Measurements from ENCODE around the gene CELA1.

CELA1 gene

DNA sequence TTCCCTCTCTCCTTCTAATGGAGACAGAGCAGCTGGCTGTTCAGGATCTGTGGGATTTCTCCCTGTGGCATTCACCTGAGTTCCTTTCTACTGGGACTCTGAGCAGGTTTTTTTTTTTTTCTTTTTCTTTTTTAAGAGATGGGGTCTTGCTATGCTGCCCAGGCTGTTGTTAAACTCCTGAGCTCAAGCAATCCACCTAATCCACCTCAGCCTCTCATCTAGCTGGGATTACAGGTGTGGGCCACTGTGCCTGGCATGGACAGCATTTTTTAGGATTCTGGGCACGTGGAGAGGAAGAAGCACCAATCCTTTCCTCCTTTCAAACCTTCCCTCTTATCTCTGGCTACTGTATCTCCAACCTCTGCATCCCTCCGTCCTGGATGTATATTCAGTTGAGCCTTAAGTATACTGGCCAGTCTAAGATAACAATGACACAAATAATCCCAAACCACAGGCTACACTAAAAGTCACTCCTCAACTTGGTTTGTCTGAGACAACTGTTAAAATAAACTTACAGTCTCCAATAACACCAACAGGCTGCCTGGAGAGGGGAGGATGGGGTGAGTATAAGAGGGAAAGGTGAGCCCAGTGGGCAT, 16.4 kb upstream of the CELA1 start:
- no peak overlapping the region for H3K4me3 ChIP-seq (ENCODE audit: insufficient read depth, low read depth, low read length)

DNA sequence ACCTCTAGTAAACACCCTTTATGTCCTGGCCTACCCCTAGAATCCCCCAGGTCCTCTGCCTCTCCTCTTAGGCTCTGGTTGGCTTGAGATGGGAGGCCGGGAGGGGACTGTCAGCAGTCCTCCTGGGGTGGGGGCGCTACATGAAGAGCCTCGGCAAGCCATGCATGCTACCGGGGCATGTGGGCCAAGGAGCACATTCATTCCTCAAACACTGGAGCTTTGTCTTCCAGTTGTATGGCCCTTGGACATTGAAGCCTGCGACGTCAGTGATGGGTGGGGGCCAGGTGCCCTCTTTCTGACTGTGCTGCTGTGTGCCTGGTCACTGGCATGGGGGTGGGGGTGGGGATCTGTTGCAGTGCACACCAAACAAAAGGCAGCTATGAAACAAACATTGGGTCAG, 15.8 kb upstream of the CELA1 start:
- Histone ChIP-seq H3K4me1 (ENCODE audit: control insufficient read depth, insufficient read depth, low read length) (no peaks in the 10 kb centered on the region), H3K36me3 (ENCODE audit: control insufficient read depth, insufficient read depth, low read length) (no peaks in the 10 kb centered on the region), H3K27me3 (ENCODE audit: control insufficient read depth, insufficient read depth, low read length, poor library complexity, severe bottlenecking) (no peaks in the 10 kb centered on the region), H3K4me3 (ENCODE audit: insufficient read depth, low read depth, low read length) (no peak overlapping the region), H3K9me3 (ENCODE audit: control insufficient read depth, low read length) (no peaks in the 10 kb centered on the region), H3K27ac (ENCODE audit: insufficient read depth, low read depth, low read length, poor library complexity, severe bottlenecking) (no peak overlapping the region)
- 87 to 95% methylated on average over 6 of the region's 6 CpGs for WGBS, 2 experiments

More for the DNA sequence above, 16.4 kb upstream of the CELA1 start:
- Histone ChIP-seq H3K36me3 (ENCODE audit: control insufficient read depth, insufficient read depth, low read length) (no peaks in the 10 kb centered on the region), H3K27ac (ENCODE audit: insufficient read depth, low read depth, low read length, poor library complexity, severe bottlenecking) (no peak overlapping the region), H3K9me3 (ENCODE audit: control insufficient read depth, low read length) (no peaks in the 10 kb centered on the region), H3K4me1 (ENCODE audit: control insufficient read depth, insufficient read depth, low read length) (no peaks in the 10 kb centered on the region), H3K27me3 (ENCODE audit: control insufficient read depth, insufficient read depth, low read length, poor library complexity, severe bottlenecking) (no peaks in the 10 kb centered on the region)
- 83 to 88% methylated on average over 2 of the region's 2 CpGs for WGBS, 2 experiments

DNA sequence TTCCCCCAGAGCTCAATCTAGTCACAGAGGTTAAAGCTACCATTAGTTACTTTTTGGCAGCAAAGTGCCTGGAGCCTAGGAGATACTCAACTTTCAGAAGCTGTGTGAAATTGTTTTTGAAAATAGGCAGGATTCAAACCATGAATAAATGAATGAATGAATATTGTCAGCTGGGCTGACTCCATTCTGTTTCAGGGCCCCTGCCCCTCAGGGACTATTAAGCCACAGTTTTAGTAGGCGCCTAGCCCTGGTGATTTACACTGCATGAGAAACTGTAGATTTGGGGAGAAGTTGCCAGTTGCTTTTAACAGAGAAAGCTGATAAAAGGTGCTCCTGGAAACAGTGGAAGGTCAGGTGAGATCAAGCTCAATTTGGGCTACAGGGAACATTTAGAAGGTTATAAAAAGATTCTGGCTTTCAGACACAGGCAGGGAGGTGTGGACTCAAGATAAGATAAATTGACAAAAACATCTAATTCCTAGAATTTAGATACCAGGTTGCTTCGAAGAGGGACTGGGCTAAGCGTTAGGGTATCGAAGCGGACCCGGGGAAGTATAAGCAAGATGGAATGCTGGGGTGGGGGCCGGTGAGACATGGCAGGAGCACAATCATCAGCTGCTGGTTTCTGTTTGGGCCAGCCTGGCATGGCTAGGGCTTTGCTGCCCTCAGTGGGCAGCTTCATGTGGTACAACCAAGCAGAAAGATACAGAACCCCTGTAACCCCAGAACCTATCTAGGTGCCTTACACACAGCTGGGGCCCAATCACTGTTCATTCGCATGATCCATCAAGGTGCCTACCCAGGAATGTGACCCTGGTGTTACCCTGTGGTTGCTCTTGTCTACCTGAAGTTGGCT, 14.9 kb upstream of the CELA1 start:
- no peak overlapping the region for H3K4me3 ChIP-seq (ENCODE audit: insufficient read depth, low read depth, low read length)
- 96% methylated on average over 8 of the region's 8 CpGs for WGBS, 2 experiments
- H3K36me3 ChIP-seq (ENCODE audit: control insufficient read depth, insufficient read depth, low read length): no peaks in the 10 kb centered on the region
- H3K4me1 ChIP-seq (ENCODE audit: control insufficient read depth, insufficient read depth, low read length): no peaks in the 10 kb centered on the region
- no peaks in the 10 kb centered on the region for H3K27me3 ChIP-seq (ENCODE audit: control insufficient read depth, insufficient read depth, low read length, poor library complexity, severe bottlenecking)
- H3K9me3 ChIP-seq (ENCODE audit: control insufficient read depth, low read length): no peaks in the 10 kb centered on the region
- H3K27ac ChIP-seq (ENCODE audit: insufficient read depth, low read depth, low read length, poor library complexity, severe bottlenecking): no peak overlapping the region

DNA sequence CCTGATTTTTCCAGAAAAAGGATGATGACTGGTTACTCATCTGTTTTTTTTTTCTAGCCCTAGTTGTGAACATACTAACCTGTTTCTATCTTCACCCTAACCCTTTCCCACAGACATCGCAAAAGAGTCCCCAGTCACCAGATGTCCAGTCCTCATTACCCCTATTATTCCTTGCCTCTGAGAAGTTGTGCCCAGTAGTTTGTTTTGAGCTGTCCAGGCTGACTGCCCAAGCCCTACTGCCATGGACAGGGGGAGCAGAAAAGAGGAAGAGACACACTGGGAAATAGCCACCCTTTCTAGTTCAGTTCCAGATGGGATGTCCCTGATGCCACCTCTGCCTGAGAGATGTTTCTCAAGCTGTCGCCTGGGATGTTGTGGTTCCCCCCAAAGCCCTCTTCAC, 13.8 kb upstream of the CELA1 start:
- 84 to 94% methylated on average over 2 of the region's 2 CpGs for WGBS, 2 experiments
- Histone ChIP-seq H3K4me3 (ENCODE audit: insufficient read depth, low read depth, low read length) (no peak overlapping the region), H3K27ac (ENCODE audit: insufficient read depth, low read depth, low read length, poor library complexity, severe bottlenecking) (no peak overlapping the region), H3K36me3 (ENCODE audit: control insufficient read depth, insufficient read depth, low read length) (no peaks in the 10 kb centered on the region), H3K27me3 (ENCODE audit: control insufficient read depth, insufficient read depth, low read length, poor library complexity, severe bottlenecking) (no peaks in the 10 kb centered on the region), H3K4me1 (ENCODE audit: control insufficient read depth, insufficient read depth, low read length) (no peaks in the 10 kb centered on the region), H3K9me3 (ENCODE audit: control insufficient read depth, low read length) (no peaks in the 10 kb centered on the region)

DNA sequence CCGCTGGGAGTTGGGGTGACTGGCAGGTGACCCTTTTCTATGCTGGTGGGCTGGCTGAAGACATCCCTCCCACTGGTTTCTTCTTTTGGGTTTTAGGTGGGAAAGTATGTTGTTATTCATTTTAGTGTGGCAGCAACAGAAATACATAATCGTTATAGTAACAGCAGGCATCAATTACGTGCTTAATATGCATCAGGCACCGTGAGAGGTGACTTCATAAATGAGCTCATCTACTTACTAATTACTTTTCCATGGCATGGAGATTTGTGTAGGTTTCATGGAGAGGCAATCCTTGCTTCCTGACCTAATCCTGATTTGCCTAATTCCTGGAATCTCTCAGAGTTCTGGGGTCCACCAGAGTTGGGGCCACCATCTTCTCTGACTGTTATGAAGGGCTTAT, 13.4 kb upstream of the CELA1 start:
- H3K4me1 ChIP-seq (ENCODE audit: control insufficient read depth, insufficient read depth, low read length): no peaks in the 10 kb centered on the region
- no peak overlapping the region for H3K27ac ChIP-seq (ENCODE audit: insufficient read depth, low read depth, low read length, poor library complexity, severe bottlenecking)
- WGBS, 2 experiments: 89 to 96% methylated on average over 4 of the region's 4 CpGs
- no peak overlapping the region for H3K4me3 ChIP-seq (ENCODE audit: insufficient read depth, low read depth, low read length)
- H3K27me3 ChIP-seq (ENCODE audit: control insufficient read depth, insufficient read depth, low read length, poor library complexity, severe bottlenecking): no peaks in the 10 kb centered on the region
- H3K9me3 ChIP-seq (ENCODE audit: control insufficient read depth, low read length): no peaks in the 10 kb centered on the region
- H3K36me3 ChIP-seq (ENCODE audit: control insufficient read depth, insufficient read depth, low read length): no peaks in the 10 kb centered on the region

DNA sequence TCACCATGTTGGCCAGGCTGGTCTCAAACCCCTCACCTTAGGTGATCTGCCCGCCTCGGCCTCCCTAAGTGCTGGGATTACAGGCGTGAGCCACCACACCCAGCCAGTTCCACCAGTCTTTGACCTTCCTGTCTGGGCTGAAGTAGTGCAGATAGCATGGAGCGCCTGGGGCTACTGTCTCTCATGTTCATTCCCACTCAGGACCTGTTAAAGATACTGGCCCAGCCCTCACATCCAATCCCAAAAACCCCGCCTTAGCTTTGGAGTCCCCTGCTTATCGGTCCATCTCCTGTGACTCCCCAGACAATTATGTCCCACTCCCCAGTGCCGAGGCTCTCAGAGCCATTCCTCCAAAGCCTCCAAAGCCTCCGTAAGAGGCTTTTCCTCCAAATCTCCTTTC, 12.0 kb upstream of the CELA1 start:
- no peak overlapping the region for H3K27ac ChIP-seq (ENCODE audit: insufficient read depth, low read depth, low read length, poor library complexity, severe bottlenecking)
- H3K27me3 ChIP-seq (ENCODE audit: control insufficient read depth, insufficient read depth, low read length, poor library complexity, severe bottlenecking): no peaks in the 10 kb centered on the region
- H3K4me1 ChIP-seq (ENCODE audit: control insufficient read depth, insufficient read depth, low read length): no peaks in the 10 kb centered on the region
- no peaks in the 10 kb centered on the region for H3K36me3 ChIP-seq (ENCODE audit: control insufficient read depth, insufficient read depth, low read length)
- WGBS, 2 experiments: 94% methylated on average over 8 of the region's 8 CpGs
- H3K4me3 ChIP-seq (ENCODE audit: insufficient read depth, low read depth, low read length): no peak overlapping the region
- no peaks in the 10 kb centered on the region for H3K9me3 ChIP-seq (ENCODE audit: control insufficient read depth, low read length)

DNA sequence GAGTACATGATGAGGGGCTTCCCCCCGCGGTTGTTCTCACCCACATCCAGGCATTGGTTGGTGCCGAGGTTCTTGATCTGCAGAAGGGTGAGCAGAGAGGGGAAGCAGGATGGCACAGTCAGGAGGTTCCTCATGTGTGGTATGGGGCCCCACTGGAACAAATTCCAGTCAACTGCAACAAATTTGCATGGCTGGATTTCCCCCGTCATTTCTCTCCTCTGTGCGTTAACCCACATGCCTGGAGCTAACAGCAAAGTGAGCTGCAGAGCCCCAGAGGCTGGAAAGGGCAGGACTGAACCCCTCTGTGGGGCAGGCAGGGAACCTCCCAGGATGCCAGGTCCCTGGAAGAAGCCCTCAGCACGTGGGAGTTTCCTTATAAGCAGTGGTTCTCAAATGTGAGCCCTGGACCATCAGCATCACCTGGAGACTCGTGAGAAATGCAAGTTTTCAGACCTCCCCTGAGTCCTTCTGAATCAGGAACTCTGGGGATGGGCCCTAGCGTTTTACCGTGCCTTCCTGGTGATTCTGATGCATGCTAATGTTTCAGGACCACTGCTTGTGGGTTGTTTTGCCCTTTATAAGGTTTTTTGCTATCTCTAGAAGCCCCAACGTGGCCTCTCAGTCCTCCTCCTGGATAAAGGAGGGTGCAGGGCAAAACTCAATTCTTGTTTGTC, 11.0 kb upstream of the CELA1 start:
- 89 to 90% methylated on average over 10 of the region's 10 CpGs for WGBS, 2 experiments
- H3K36me3 ChIP-seq (ENCODE audit: control insufficient read depth, insufficient read depth, low read length): no peaks in the 10 kb centered on the region
- no peaks in the 10 kb centered on the region for H3K27me3 ChIP-seq (ENCODE audit: control insufficient read depth, insufficient read depth, low read length, poor library complexity, severe bottlenecking)
- H3K9me3 ChIP-seq (ENCODE audit: control insufficient read depth, low read length): no peaks in the 10 kb centered on the region
- H3K4me3 ChIP-seq (ENCODE audit: insufficient read depth, low read depth, low read length): no peak overlapping the region
- H3K27ac ChIP-seq (ENCODE audit: insufficient read depth, low read depth, low read length, poor library complexity, severe bottlenecking): no peak overlapping the region
- no peaks in the 10 kb centered on the region for H3K4me1 ChIP-seq (ENCODE audit: control insufficient read depth, insufficient read depth, low read length)

DNA sequence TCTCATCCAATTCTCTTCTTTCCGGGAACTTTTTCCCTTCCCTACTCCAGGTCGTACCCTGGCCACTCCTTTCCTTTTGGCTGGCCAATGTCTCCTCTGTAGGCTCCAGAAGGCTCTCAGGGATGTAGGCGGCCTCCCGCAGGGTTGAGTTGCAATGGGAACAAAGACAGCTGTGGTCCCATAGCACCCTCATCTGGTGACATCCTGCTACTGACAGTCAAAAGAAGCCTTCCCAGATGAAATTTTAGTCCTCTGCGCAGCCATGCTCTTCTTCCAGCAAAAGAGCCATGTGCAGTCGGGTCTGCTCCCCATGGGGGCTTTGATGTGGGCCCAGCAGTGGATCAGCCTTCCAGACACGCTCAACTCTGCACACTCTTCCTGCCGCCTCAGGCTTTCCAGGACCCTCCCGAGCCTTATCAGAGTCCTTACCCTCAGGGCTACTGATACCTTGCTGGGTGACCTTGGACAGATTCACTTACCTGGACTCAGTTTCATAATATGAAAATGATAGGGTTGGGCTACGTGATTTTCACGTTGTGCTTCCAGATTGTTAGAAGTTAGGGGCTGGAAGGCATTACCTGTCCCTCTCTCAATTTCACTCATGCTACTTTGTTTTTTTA, 5.5 kb upstream of the CELA1 start:
- Histone ChIP-seq H3K27ac (ENCODE audit: insufficient read depth, low read depth, low read length, poor library complexity, severe bottlenecking) (no peak overlapping the region), H3K27me3 (ENCODE audit: control insufficient read depth, insufficient read depth, low read length, poor library complexity, severe bottlenecking) (no peaks in the 10 kb centered on the region), H3K4me3 (ENCODE audit: insufficient read depth, low read depth, low read length) (no peak overlapping the region), H3K4me1 (ENCODE audit: control insufficient read depth, insufficient read depth, low read length) (no peaks in the 10 kb centered on the region), H3K9me3 (ENCODE audit: control insufficient read depth, low read length) (no peaks in the 10 kb centered on the region), H3K36me3 (ENCODE audit: control insufficient read depth, insufficient read depth, low read length) (no peaks in the 10 kb centered on the region)
- WGBS, 2 experiments: 30 to 38% methylated on average over 11 of the region's 11 CpGs

DNA sequence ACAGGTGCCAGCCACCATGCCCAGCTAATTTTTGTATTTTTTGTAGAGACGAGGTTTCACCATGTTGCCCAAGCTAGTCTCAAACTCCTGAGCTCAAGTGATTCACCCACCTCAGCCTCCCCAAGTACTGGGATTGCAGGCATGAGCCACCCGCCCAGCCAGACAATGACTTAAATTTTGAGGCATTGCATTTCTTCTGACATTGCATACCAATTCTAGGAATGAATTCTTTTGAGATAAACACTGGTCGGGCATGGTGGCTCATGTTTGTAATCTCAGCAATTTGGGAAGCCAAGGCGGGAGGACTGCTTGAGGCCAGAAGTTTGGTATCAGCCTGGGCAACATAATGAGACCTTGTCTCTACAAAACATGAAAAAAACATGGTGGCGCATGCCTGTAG, 2.5 kb upstream of the CELA1 start:
- WGBS, 2 experiments: 90 to 94% methylated on average over 5 of the region's 5 CpGs
- H3K4me1 ChIP-seq (ENCODE audit: control insufficient read depth, insufficient read depth, low read length): peaks cover 2% of the 10 kb centered on the region
- no peaks in the 10 kb centered on the region for H3K27me3 ChIP-seq (ENCODE audit: control insufficient read depth, insufficient read depth, low read length, poor library complexity, severe bottlenecking)
- no peak overlapping the region for H3K4me3 ChIP-seq (ENCODE audit: insufficient read depth, low read depth, low read length)
- no peaks in the 10 kb centered on the region for H3K36me3 ChIP-seq (ENCODE audit: control insufficient read depth, insufficient read depth, low read length)
- no peaks in the 10 kb centered on the region for H3K9me3 ChIP-seq (ENCODE audit: control insufficient read depth, low read length)
- H3K27ac ChIP-seq (ENCODE audit: insufficient read depth, low read depth, low read length, poor library complexity, severe bottlenecking): no peak overlapping the region

DNA sequence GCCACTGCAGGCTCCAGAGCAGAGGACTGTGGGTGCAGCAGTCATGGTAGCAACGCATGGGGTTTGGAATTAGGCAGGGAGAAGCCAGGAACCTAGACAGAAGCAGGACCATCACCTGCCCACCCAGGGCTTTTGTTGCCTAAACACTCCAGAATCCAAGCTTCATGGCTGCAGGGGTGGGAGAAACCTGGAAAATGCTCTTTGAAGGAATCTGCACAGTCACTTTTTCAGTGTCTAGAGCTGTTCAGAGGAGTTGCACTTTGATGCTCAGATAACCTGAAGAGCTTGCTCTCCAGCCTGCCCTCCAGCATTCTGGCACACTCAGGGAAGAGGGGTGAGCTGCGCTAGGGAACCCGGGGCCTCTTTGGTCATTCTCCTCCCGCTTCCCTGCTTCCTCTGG, 1.6 kb upstream of the CELA1 start:
- Histone ChIP-seq H3K36me3 (ENCODE audit: control insufficient read depth, insufficient read depth, low read length) (no peaks in the 10 kb centered on the region), H3K9me3 (ENCODE audit: control insufficient read depth, low read length) (no peaks in the 10 kb centered on the region), H3K4me3 (ENCODE audit: insufficient read depth, low read depth, low read length) (no peak overlapping the region), H3K4me1 (ENCODE audit: control insufficient read depth, insufficient read depth, low read length) (peaks cover 2% of the 10 kb centered on the region), H3K27ac (ENCODE audit: insufficient read depth, low read depth, low read length, poor library complexity, severe bottlenecking) (no peak overlapping the region), H3K27me3 (ENCODE audit: control insufficient read depth, insufficient read depth, low read length, poor library complexity, severe bottlenecking) (no peaks in the 10 kb centered on the region)
- WGBS, 2 experiments: 92 to 93% methylated on average over 4 of the region's 4 CpGs
